HG02870 (cell line): Measurements from ENCODE around the gene LENG8.
"Not testable (repeated sequence)": the region's sequence is repeated elsewhere in the genome, so short reads cannot be mapped to it uniquely, and the experiment has no call there.

ENCODE experiments used
- ATAC-seq: cut with Tn5 transposase; IDR thresholded peaks from one replicate; pipeline ENCODE4 v1.9.1; 2021; ENCODE audit warnings: mild to moderate bottlenecking, moderate library complexity; ENCODE audit not compliant: unreplicated experiment

Gene LENG8

DNA sequence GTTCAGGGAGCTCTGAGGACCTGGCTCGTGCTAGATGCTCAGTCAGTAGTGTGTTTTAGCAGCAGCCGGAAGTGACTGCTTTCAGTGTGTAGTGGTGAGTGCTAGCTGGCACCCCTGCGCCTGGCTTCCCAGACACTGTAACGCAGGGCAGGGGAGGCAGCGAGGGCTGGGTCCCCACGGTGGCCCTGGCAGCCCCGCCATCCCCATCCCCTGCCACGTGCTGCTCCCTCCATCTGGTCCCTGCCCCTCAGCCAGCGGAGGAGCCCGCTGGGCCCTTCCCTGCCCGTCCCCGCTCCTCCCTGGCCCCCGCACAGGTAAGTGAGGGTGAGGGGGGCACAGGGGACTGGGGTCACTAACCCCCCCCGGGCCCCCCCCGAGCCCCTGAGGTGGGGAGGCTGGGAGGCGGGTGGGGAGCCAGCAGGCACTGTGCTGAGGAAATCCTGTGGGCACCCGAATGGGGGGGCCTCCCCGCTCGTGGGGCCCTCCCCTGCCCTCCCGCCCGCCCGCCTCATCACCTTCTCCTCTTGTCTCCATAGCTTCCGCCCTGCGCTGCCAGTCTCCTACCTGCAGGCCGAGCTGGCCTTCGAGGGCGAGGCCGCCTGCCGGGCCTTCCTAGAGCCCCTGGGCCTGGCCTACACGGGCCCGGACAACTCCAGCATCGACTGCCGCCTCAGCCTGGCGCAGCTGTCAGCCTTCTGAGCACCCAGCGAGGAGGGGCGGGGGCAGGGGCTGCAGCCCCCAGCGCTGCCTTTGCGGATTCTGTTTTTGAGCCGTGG, 11.4 kb downstream of the LENG8 start:
- no peak for ATAC-seq

DNA sequence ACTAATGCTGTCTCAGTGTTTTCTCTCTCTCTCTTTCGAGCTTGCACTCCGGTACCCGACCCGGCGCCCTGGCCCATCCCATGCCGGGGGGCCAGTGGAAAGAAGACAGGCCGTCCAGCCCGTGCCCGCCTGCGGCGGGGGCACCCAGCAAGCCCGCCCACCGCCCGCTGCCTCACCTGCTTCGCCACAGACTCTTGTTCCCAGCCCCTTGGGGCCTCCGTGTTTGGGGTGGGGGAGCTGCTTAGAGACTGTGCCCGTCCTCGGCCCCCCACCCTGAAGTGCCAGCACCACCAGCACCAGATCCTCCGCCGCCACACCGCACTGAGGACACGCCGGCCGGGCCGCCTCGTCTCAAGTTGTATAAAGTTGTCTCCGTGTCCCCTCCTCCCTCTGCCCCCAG, 12.2 kb downstream of the LENG8 start:
- ATAC-seq, result no peak

DNA sequence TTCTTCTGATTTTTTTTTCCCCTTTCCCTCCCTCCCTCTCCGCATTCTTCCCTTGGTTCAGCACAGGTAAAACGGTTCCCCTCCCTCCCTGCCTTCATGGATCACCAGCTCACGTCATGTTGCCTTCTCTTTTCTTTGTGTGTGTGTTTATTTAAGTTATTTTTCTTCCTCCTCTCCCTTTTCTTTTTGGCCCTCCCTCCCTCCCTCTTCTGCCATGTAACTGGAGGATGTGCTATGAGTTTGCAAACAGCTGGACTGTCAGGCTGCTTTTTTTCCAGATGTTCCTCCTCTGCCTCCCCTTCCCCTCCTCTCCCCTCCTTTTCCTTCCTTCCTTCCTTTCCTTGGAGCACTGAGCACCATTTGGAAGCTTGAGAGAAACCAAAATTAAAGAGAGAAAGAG, 12.6 kb downstream of the LENG8 start:
- ATAC-seq, result no peak

DNA sequence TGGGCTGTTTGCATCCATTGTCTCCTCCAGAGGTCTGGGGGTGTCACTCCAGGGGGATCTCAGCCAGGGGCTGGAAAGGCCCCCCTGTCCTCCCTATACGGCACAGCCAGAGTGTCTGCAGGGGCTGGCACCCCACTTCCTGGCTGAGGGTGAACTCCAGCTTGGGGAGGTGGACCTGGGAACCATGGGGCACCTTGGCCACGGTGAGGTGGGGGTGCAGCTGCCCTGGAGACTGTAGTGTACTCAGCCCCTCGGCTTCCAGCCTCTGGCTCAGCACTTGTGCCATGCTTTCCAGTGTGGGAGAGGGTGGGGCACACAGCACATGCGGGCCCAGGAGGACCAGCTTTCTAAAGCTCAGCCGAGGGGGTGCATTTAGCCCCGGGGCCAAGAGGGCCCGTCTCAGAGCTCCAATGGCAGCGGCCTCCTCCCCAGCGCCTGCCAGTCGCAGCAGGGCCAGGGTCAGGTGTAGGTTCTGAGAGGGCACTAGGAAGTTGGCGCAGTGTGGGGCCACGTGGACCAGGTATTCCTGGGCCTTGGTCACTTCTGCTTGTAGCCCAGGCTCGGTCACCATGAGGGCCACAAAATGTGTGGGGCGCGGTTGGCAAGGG, 13.2 kb downstream of the LENG8 start:
- no peak for ATAC-seq

DNA sequence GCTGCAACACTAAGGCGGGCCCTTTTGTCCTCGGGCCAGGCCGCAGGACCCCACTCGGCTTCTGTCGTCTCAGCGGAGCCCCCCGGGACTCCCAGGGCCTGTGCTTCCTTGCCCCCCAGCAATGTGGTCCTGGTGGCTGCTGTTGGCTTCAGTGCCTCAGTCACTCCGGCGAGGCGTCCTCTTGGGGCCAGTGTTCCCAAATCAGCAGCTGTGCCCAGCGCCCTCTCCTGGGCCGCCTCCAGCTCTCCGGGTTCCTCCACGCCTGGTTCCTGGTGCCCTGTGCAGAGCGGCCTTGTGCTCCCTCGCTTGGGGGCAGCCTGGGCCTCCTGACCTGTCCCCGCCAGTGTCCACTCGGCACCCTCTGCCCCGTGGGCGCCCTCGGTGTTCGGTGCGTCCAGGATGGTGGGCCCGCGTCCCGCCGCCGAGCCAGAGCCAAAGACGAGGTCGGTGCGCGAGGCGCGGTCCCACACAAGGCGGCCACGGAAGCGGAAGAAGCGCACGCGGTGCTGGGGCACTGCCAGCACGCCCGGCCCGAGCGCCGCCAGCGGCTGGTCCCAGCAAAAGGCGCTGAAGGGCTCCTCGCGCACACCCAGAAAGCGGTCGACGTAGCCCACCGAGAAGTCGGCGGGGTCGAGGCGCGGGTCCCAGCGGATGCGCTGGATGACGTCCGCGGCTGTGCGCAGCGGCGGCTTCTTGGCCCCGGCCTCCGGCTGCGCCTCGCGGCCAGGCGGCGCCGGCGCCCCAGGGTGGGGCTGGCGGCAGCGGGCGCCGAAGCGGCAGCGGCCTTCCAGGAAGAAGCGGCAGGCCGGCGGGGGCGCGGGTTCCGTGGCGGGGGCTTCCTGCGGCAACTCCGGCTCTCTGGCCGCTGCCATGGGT, 13.9 kb downstream of the LENG8 start:
- ATAC-seq, result peak; percentile 1

DNA sequence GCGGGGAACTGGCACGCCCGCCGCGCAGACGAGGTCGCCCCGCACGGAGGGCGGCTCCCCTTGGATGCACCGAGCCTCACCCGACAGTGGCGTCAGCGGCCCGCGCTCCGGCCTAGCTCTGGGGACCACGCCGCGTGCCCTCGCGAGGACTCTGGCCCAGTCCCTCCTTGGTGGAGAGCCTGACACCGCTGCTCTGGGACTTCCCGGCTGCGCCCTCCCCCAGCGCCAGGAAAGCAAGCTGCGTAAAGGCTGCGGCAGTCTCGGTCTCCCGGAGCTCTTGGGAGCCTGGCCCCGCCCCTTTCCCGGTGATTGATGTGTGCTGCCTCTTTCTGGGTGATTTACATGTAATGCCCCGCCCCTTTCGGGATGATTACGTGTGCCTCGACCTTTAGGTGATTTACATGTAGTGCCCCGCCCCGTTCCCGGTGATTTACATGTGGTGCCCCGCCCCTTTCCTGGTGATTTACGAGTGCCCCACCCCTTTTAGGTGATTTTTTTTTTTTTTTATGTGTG, 14.6 kb downstream of the LENG8 start, which contains the start of gene LENG9:
Gene LENG9 (minus strand): TSS at position 248 of the 513 bp plus-strand sequence. CDS start 252 bp downstream, outside the sequence.
- ATAC-seq, result peak; percentile 61

DNA sequence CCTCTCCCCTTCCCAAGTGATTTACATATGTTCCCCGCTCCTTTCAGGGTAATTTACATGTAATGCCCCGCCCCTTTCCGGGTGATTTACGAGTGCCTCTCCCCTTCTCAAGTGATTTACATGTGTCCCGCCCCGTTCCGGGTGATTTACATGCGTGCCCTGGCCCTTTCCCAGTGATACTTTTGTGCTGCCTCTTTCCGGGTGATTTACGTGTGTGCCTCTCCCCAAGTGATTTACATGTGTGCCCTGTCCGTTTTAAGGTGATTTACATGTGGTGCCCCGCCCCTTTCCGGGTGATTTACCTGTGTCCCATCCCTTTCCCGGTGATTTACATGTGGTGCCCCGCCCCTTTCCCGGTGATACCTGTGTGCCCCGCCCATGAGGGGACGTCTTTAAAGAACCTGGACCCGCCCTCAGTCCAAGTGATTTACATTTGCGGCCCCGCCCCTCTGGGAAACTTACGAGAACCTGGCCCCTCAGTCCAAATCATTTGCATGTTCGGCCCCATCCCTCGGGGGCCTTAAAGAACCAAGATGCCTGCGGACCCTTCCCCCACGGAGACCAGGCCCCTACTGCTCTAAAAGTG, 15.1 kb downstream of the LENG8 start:
- ATAC-seq, result peak; percentile 39

DNA sequence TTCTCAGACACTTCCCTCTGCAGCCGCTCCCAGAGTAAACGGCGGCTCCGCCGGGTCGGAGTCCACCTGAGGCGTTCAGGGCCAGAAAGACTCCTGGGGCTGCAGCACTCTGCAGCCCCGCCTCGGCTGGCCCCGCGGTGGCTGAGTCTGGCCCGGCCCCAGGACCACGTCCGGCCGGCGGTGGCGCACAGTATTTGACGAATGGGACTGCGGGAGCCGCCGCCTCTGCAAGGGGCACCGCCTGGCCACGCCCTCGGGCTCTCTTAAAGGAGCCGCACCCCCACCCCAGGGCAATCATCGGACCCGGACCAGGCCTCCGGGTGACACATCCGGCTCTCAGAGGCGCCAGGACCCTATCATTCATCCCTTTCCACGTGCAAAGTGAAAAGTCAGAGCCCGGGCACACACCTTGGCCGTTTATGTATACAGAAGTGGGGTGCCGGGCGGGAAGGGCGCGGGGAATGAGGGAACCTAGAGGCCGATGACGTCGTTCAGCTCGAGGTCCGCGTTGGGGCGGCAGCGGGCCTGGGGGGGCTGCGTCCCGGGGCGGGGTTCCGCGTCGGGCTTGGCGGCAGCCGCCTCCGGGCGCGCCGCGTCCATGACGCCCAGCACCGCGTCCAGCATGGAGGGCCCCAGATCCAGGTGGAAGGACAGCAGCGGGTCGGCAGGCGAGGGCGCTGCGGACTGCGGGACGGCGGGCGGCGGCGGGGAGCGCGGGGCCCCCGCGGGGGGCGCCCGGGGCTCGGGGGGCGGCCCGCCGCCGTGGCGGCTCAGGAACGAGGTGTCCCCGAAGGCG, 15.8 kb downstream of the LENG8 start:
- ATAC-seq, result peak; percentile 33

DNA sequence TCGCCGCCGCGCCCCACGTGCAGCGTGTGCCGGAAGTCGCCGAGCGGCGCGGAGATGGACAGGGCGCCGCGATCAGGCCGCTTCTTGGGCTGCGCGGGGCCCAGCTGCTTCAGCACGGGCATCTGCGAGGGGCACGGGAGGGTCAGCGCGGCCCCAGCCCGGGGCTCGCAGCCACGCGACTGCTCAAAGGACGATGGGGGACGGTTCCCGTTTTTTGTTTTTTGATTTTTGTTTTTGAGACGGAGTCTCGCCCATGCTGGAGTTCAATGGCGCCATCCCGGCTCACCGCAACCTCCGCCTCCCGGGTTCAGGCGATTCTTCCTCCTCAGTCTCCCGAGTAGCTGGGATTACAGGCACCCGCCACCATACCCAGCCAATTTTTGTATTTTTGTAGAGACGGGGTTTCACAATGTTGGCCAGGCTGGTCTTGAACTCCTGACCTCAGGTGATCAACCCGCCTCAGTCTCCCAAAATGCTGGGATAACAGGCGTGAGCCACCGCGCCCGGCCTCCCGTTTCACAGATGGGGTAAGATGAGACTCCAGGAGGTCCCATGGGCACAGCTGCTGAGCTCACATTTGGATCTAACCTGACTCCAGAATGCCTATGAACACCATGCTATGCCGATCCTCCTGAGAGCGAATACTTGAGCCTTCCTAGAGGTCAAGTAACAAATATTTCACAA, 16.6 kb downstream of the LENG8 start:
- ATAC-seq, result no peak

DNA sequence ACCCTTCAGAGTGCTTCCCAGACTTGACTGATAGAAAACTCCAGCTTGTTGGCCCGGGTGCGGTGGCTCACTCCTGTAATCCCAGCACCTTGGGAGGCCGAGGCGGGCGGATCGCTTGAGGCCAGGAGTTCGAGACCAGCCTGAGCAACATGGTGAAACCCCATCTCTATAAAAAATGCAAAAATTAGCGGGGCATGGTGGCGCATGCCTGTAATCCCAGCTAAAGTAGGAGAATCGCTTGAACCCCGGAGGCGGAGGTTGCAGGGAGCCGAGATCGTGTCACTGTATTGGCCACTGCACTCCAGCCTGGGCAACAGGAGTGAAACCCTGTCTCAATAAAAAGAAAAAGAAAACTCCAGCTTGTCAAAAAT, 17.1 kb downstream of the LENG8 start:
- ATAC-seq, result not testable (repeated sequence)

DNA sequence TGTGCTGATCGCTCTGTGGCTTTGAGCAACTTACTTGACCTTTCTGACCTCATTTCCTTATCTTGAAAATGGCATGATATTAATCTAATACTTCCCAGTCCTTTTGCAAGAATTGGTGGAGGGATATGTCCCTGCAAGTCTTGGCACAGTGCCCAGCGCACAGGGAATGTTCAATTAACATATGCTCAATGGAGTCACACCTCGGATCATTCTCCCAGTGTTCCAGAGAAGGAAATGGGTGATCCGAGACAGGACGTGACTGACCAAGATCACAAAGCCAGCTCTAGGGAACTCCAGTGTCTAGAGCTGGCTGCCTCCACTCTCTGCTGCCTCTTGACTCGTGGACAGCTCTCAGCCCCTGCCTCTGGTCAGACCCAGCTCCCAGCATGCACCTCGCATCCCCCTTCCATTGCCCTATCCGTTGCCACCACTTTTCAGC, 20.5 kb downstream of the LENG8 start:
- ATAC-seq, result no peak

DNA sequence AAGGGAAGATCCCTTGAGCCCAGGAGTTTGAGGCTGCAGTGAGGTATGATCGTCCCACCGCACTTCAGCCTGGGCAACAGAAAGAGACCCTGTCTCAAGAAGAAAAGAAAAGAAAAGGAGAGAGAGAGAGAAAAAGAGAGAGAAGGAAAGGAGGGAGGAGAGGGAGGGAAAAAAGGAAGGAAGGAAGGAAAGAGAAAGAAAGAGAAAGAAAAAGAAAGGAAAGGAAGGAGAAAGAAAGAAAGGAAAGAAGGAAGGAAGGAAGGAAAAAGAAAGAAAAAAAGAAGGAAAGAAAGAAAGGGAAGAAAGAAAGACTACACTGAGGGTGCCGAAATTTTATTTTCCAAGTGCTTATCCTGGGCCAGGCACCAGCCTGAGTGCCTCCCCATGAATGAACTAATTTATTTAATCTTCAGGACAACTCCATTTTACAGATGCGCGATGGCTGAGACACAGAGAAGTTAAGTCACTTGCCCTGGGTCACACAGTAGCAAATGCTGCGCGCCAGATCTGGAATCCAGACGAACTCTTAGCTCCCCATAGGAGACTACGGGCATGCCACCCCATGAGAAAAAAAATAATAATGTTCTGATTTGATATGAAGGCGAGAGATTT, 21.4 kb downstream of the LENG8 start:
- ATAC-seq, result no peak

DNA sequence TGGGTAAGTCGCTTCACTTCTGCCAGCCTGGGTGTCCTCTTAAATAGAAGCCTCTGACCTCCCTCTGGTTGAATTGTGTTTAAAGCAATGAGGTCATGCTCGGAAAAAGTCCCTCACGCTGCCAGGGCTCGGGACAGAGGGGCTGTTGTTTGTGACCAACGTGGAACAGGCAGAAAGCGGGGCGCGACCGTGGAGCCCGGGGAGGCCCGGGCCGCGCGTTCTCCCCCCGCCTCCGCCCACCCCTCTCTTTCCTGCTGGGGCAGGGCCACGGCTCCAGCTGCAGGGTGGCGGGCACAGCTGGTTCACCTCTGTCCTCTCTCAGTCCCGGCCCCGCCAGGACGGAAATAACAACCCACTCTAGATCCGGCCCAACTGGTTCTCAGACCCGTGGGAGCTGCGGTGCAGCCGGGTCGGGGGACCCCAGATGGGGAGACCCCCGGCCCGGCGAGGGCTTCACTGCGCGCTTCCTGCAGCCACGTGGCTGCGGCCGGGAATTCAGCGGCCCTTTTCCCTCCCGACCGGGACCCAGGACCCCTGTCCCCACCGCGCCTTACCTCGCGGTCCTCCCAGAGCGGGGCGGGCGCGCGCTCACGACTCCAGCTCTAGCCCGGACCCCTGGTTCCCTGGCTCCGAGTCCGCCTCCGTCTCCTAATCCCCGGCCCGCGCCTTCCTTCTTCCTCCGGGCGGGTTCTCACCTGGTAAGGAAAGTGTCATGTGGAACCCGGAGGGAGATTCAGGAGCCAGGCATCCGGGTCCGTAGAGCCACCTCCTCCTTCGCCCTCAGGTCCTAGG, 22.2 kb downstream of the LENG8 start:
- no peak for ATAC-seq

DNA sequence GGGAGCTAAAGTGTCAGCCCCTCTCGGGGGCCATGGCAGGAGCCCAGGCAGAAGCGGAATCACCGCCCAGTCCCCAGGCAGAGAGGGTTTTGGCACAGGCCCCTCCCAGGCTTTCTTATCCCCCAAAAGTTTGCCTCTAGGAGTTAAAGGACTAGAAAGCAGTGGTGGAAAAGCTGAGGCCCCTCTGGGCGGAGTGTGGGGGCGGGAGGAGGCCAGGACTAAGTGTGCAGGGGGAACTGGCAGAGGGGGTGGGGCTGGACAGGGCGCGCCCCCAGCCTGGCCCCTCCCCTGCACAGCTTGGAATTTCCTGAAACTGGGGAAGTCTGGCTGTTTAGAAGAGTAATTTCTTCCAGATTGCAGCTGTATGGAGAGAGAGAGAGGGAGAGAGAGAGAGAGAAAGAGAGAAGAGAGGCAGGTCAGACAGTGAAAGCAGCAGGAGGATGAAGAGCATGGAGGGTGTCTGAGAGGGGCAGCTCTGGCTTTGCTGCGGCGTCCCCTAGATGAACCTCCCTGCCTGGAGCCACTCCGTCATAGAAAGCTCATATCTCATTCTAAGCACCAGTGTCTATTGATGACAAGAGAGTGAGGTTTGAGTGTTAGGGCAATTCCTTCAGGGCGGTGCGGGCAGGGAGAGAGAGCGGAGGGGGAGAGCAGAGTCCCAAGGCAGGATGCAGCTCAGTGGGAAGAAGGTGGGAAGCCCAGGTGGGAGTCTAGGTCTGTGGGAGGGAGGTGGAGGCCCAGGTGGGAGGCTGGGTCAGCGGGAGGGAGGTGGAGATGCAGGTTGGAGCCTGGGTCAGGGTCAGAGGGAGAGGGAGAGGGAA, 24.3 kb downstream of the LENG8 start, which contains the start of gene CDC42EP5:
Gene CDC42EP5 (minus strand): TSS at position 226 of the 821 bp plus-strand sequence. CDS start 7,749 bp downstream, outside the sequence.
- no peak for ATAC-seq

DNA sequence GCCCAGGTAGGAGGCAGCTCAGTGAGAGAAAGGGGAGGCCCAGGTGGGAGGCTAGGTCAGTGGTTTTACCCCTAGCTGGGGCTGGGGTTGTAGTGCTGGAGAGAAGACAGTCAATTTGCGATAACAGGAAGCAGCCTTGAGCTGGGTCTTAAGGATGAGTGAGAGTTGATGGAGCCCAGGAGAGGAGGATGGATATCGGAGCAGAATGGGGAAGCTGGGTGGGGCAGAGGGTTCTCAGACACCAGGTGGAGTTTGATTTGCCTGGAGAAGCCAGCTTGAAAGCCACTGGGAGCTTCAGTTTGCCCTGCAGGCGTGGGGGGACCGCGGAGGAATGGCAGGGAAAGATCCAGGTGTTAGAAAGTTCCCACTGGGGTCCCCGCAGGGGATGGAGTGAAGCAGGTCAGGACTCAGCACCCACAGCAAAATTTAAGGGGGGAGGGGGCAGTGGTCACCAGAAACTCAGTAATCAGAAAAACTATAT, 24.9 kb downstream of the LENG8 start:
- no peak for ATAC-seq

DNA sequence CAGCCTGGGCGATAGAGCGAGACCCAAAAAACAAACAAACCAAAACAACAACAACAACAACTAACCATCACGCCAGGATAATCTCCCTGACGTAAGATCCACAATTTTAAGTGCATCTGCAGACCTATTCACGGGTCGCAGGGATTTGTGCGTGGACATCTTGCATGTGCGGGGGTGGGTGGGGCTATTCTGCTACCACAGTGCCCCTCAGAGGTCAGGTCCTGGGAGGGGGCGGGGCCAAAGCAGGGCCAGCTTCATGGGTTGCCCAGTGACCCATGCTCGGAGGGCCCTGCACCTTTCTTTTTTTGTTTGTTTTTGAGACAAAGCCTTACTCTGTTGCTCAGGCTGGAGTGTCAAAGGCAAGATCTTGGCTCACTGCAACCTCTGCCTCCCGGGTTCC, 26.7 kb downstream of the LENG8 start:
- no peak for ATAC-seq

DNA sequence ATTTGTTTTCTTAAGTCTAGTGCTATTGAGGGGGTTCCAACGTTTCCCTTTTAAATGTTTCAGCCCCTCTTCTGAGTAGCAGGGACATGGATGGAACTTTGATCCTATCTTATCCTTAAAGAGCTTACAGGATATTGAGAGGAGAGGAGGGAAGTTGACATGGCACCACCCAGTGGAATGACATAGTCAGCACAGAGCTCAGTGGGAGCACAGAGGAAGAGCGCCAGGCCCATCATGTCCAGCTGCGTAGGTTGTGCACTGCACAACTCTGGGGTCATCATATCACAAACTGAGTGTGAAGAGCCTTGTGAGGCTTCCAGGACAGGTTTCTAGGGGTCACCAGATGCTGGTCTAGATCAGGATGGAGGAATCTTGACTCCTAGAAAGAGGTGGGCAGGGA, 28.7 kb downstream of the LENG8 start:
- no peak for ATAC-seq
